HEK293 (cell line): ENCODE data around the gene PSG7.
"Not testable (repeated sequence)": the region's sequence is repeated elsewhere in the genome, so short reads cannot be mapped to it uniquely, and the experiment has no call there.

Experiments used
- CTCF ChIA-PET: fragments of 350-600 bp; formaldehyde crosslinking; extraction: SDS; loops from one replicate; lab custom pipeline; 2021; ENCODE audit warnings: antibody characterized with exemption; lab: Yijun Ruan, JAX
- POLR2A ChIA-PET: fragments of 300-600 bp; formaldehyde crosslinking; extraction: SDS; loops from one replicate; lab custom pipeline; 2020; ENCODE audit warnings: antibody characterized with exemption, inconsistent platforms; lab: Yijun Ruan, JAX
- H3K27ac ChIP-seq: fragments of 200-500 bp; sonication (Bioruptor generic); 2 replicates; pipeline ENCODE4 v1.5.1; 2014; ENCODE audit warnings: low read depth, low read length, control low read depth, inconsistent platforms; ENCODE audit errors: extremely low read depth
- H3K36me3 ChIP-seq, 2 experiments: fragments of 200-500 bp in 1 of 2; sonication (Bioruptor generic) in 1 of 2; 1 replicate in 1 of 2; 2 replicates in 1 of 2; pipeline ENCODE4 v1.5.1; 2014 to 2017; ENCODE audit warnings: inconsistent platforms in 2 of 2, low read length in 2 of 2; ENCODE audit not compliant: control insufficient read depth in 2 of 2, insufficient read depth in 1 of 2
- H3K4me1 ChIP-seq: fragments of 200-500 bp; sonication (Bioruptor generic); 2 replicates; pipeline ENCODE4 v1.5.1; 2014; ENCODE audit warnings: mild to moderate bottlenecking, low read length, inconsistent platforms; ENCODE audit not compliant: control insufficient read depth, insufficient read depth
- H3K4me3 ChIP-seq: 2 replicates; pipeline ENCODE4 v1.5.1; 2011; ENCODE audit warnings: low read depth, mild to moderate bottlenecking, control low read depth, low read length, moderate library complexity
- H3K9me3 ChIP-seq: fragments of 200-500 bp; sonication (Bioruptor generic); 2 replicates; pipeline ENCODE4 v1.5.1; 2014; ENCODE audit warnings: low read depth, low read length, inconsistent platforms; ENCODE audit not compliant: control insufficient read depth, insufficient read depth
- GLIS1 ChIP-seq: fragments of 450-650 bp; formaldehyde crosslinking; IDR thresholded peaks from 2 replicates; pipeline ENCODE4 v1.5.1; 2016; ENCODE audit warnings: missing biosample characterization, missing genetic modification characterization
- SCRT2 ChIP-seq: fragments of 450-650 bp; formaldehyde crosslinking; IDR thresholded peaks from 2 replicates; pipeline ENCODE4 v1.5.1; 2016; ENCODE audit warnings: missing biosample characterization, missing genetic modification characterization
- ZNF132 ChIP-seq: fragments of 450-650 bp; formaldehyde crosslinking; IDR thresholded peaks from 2 replicates; pipeline ENCODE4 v1.5.1; 2017; ENCODE audit warnings: missing biosample characterization, missing genetic modification characterization, borderline replicate concordance
- ZNF18 ChIP-seq: fragments of 450-650 bp; formaldehyde crosslinking; IDR thresholded peaks from 2 replicates; pipeline ENCODE4 v1.5.1; 2016; ENCODE audit warnings: missing biosample characterization, missing genetic modification characterization
- ZNF202 ChIP-seq: fragments of 450-650 bp; formaldehyde crosslinking; IDR thresholded peaks from 2 replicates; pipeline ENCODE4 v1.5.1; 2016; ENCODE audit warnings: missing biosample characterization, missing genetic modification characterization, borderline replicate concordance
- ZNF571 ChIP-seq: fragments of 450-650 bp; formaldehyde crosslinking; IDR thresholded peaks from 2 replicates; pipeline ENCODE4 v1.5.0; 2017; ENCODE audit warnings: missing biosample characterization, missing genetic modification characterization
- ZSCAN16 ChIP-seq: fragments of 450-650 bp; formaldehyde crosslinking; IDR thresholded peaks from 2 replicates; pipeline ENCODE4 v1.5.1; 2016; ENCODE audit warnings: missing biosample characterization, missing genetic modification characterization

Gene PSG7

GRCh38 chr19:42881279-42881678 is 55.7 kb downstream of the PSG7 start:
- H3K27ac ChIP-seq, H3K36me3 ChIP-seq, H3K4me1 ChIP-seq, H3K9me3 ChIP-seq, H3K4me3 ChIP-seq, POLR2A ChIA-PET: not testable (repeated sequence)
- CTCF ChIA-PET: interaction anchor here (0.6 to 4.7 kb wide), 3 partner anchors 11 to 88 kb away, joined by 3 to 54 read pairs (median 5); no protein-coding TSS in a partner anchor
- 0 out of 2 replicates have a peak, but pooled peaks have one; percentile 48 for TF ChIP-seq ZNF18 (tag by site-specific recombination)

- H3K27ac ChIP-seq, H3K4me1 ChIP-seq, POLR2A ChIA-PET, H3K4me3 ChIP-seq, H3K9me3 ChIP-seq, H3K36me3 ChIP-seq: not testable (repeated sequence)
- CTCF ChIA-PET: interaction anchor here (0.6 to 1.1 kb wide), 3 partner anchors 11 to 107 kb away, joined by 3 to 5 read pairs (median 3); no protein-coding TSS in a partner anchor
Observed at GRCh38 chr19:42880621-42881020, 56.4 kb downstream of the PSG7 start.

- H3K9me3 ChIP-seq: no peaks in the 10 kb centered on the region
- no peak within 1 kb of the TSS for H3K27ac ChIP-seq
- POLR2A ChIA-PET: no interaction called here
- no peaks in the 10 kb centered on the region for H3K36me3 ChIP-seq
- CTCF ChIA-PET: interaction anchor here (0.8 to 1.2 kb wide), 2 partner anchors 22 to 106 kb away, joined by 3 to 5 read pairs; no protein-coding TSS in a partner anchor
- TF ChIP-seq GLIS1 (tag by site-specific recombination): no peak
- TF ChIP-seq ZSCAN16 (tag by site-specific recombination): no peak
- TF ChIP-seq SCRT2 (tag by site-specific recombination): no peak
- no peak for TF ChIP-seq ZNF202
- no peak for TF ChIP-seq ZNF132 (tag by site-specific recombination)
- TF ChIP-seq ZNF571 (tag by site-specific recombination): no peak
- no peak within 1 kb of the TSS for H3K4me3 ChIP-seq
- H3K4me1 ChIP-seq: no peaks in the 10 kb centered on the region
Observed at GRCh38 chr19:42879613-42880012, 57.4 kb downstream of the PSG7 start, which contains the start of gene PSG1. TSS of gene PSG1 (minus strand) at chr19:42879713. CDS start at chr19:42879581, 132 bp downstream.

- POLR2A ChIA-PET, H3K4me1 ChIP-seq, H3K9me3 ChIP-seq, H3K36me3 ChIP-seq, H3K4me3 ChIP-seq, H3K27ac ChIP-seq: not testable (repeated sequence)
- CTCF ChIA-PET: interaction anchor here (0.6 to 1.3 kb wide), 8 partner anchors 9 to 210 kb away, joined by 3 to 6 read pairs (median 3); no protein-coding TSS in a partner anchor
Observed at GRCh38 chr19:42876596-42876995, 60.4 kb downstream of the PSG7 start.

- H3K27ac ChIP-seq, H3K4me3 ChIP-seq, POLR2A ChIA-PET: not testable (repeated sequence)
Observed at GRCh38 chr19:42875881-42876280, 61.1 kb downstream of the PSG7 start.

More at GRCh38 chr19:42875881-42876280, 61.1 kb downstream of the PSG7 start:
- not testable (repeated sequence) for H3K36me3 ChIP-seq, H3K9me3 ChIP-seq, H3K4me1 ChIP-seq
- CTCF ChIA-PET: interaction anchor here (0.7 to 1.3 kb wide), 3 partner anchors 9 to 182 kb away, joined by 3 to 6 read pairs (median 3); no protein-coding TSS in a partner anchor
